Ishikawa (cell line): ENCODE results near the gene SF3A1.

ENCODE experiments used
- RAD21 ChIP-seq: IDR thresholded peaks from 2 replicates; pipeline ENCODE4 v1.6.1; 2012; ENCODE audit warnings: low read depth
- TF ChIP-seq, protein P1 (sequence below): IDR thresholded peaks from 2 replicates; pipeline ENCODE4 v1.6.1; 2012; ENCODE audit warnings: low read depth, mild to moderate bottlenecking

DNA sequence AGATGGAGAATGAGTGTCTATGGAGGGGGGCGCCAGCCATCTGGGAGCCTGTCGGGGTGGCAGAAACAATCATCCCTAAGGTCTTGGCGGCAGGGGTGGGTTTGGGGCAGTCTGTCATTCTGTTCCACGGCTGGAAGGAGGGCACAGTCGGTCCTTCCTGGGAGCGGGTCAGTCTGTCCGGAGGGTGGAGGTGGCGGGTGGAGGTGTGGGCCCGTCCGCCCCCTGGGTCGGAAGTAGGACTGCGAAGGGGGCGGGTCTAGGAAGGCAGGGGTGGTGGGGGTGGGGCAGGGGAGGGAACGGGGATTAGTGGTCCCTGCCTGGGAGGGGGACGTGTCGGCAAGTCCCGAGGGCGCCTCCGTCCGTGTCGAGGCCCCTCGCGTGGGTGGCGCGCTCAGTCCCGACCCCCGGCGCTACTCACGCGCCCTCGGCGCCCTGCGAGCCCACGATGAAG lies 30.4 kb downstream of the SF3A1 start:
- TF ChIP-seq, protein P1, sequence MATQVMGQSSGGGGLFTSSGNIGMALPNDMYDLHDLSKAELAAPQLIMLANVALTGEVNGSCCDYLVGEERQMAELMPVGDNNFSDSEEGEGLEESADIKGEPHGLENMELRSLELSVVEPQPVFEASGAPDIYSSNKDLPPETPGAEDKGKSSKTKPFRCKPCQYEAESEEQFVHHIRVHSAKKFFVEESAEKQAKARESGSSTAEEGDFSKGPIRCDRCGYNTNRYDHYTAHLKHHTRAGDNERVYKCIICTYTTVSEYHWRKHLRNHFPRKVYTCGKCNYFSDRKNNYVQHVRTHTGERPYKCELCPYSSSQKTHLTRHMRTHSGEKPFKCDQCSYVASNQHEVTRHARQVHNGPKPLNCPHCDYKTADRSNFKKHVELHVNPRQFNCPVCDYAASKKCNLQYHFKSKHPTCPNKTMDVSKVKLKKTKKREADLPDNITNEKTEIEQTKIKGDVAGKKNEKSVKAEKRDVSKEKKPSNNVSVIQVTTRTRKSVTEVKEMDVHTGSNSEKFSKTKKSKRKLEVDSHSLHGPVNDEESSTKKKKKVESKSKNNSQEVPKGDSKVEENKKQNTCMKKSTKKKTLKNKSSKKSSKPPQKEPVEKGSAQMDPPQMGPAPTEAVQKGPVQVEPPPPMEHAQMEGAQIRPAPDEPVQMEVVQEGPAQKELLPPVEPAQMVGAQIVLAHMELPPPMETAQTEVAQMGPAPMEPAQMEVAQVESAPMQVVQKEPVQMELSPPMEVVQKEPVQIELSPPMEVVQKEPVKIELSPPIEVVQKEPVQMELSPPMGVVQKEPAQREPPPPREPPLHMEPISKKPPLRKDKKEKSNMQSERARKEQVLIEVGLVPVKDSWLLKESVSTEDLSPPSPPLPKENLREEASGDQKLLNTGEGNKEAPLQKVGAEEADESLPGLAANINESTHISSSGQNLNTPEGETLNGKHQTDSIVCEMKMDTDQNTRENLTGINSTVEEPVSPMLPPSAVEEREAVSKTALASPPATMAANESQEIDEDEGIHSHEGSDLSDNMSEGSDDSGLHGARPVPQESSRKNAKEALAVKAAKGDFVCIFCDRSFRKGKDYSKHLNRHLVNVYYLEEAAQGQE: no peak
- TF ChIP-seq RAD21: no peak
